ENCODE measurements around the gene TBX19.

DNA sequence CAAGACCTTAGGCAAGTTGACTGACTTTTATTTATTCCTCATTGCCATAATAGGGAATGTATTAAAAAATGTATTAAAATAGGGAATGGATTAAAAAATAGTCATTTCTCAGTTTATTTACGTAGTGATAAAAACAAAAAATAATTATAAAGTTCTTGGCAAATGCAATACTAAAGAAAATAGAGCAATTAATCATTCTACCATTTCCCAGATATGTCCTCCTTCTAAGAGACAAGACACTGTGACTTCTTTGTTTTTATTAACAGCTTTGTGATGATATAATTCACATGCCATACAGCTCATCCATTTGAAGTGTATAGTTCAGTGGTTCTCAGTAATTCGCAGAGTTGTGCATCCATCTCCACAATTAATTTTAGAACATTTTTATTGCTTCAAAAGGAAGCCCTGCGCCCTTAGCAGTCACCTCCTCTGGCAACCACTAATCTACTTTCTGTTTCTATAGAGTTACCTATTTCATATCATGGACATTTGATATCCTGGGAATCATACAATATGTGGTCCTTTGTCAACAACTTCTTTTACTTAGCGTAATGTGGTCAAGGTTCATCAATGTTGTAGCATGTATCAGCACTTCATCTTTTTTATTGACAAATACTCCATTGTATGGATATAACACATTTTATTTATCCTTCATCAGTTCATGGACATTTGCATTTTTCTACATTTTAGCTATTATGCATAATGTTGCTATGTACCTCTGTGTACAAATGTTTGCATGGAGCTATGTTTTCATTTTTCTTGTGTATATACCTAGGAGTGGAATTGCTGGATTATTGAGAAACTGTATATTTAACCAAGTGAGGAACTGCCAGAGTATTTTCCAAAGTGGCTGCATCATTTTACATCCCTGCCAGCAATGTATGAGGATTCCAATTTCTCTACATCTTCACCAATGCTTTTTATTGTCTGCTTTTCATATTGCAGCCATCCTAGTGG, 5.6 kb downstream of the TBX19 start:
- TF ChIP-seq, protein P1, sequence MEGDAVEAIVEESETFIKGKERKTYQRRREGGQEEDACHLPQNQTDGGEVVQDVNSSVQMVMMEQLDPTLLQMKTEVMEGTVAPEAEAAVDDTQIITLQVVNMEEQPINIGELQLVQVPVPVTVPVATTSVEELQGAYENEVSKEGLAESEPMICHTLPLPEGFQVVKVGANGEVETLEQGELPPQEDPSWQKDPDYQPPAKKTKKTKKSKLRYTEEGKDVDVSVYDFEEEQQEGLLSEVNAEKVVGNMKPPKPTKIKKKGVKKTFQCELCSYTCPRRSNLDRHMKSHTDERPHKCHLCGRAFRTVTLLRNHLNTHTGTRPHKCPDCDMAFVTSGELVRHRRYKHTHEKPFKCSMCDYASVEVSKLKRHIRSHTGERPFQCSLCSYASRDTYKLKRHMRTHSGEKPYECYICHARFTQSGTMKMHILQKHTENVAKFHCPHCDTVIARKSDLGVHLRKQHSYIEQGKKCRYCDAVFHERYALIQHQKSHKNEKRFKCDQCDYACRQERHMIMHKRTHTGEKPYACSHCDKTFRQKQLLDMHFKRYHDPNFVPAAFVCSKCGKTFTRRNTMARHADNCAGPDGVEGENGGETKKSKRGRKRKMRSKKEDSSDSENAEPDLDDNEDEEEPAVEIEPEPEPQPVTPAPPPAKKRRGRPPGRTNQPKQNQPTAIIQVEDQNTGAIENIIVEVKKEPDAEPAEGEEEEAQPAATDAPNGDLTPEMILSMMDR (IDR thresholded peaks at IDR 0.05), result no peak
- no peak for TF ChIP-seq POLR2A (IDR thresholded peaks at IDR 0.05)
